ENCODE data around the gene GUCA2B. TPM values are rescaled to one million over a fixed set of nuclear protein-coding genes. Genes with fewer than 3 reads are reported as not detected.

GUCA2B gene
- polyA plus RNA-seq, 6 donors from 2014 or later, result not detected

GRCh38 chr1:42133809-42134526 lies 19.2 kb upstream of the GUCA2B start:
- H3K36me3 Mint-ChIP-seq, result no peaks in the 10 kb centered on the region
- DNase-seq (no peak), ATAC-seq (ENCODE audit: low read depth in 2 of 2) (no peak)
- H3K9me3 Mint-ChIP-seq, result peaks cover 0 to 3% (median 0%) of the 10 kb centered on the region in 7 donors
- no peak overlapping the region for H3K4me3 Mint-ChIP-seq
- H3K4me1 Mint-ChIP-seq, result no peaks in the 10 kb centered on the region
- no peak overlapping the region for H3K27ac Mint-ChIP-seq
- peaks cover 7 to 25% (median 20%) of the 10 kb centered on the region in 3 donors for H3K27me3 Mint-ChIP-seq

DNA sequence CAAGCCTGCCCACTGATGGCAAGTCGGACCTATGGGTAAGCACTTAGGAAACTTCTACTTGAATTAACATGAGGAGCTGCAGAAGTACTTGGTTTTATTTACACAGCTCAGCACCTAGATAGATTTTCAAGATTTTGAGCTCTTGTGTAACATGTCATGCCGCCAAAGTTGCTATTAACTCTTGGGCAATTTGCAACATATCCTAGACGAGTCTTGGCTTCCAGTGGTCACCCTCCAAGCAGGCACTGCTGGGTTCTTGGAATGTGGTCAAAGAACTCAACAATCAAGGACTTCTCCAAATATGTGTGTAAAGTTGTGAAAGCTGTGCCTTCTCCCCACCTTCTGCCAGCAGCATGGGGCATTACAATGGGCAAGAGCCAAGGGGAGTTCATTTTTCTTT lies 17.8 kb upstream of the GUCA2B start:
- H3K27ac Mint-ChIP-seq, result no peak overlapping the region
- ATAC-seq (ENCODE audit: low read depth in 2 of 2) (no peak), DNase-seq (no peak)
- H3K4me3 Mint-ChIP-seq, result no peak overlapping the region
- H3K27me3 Mint-ChIP-seq, result peaks cover 0 to 22% (median 9%) of the 10 kb centered on the region in 3 donors
- no peaks in the 10 kb centered on the region for H3K4me1 Mint-ChIP-seq
- H3K36me3 Mint-ChIP-seq, result no peaks in the 10 kb centered on the region
- peaks cover 0 to 4% (median 0%) of the 10 kb centered on the region in 7 donors for H3K9me3 Mint-ChIP-seq

DNA sequence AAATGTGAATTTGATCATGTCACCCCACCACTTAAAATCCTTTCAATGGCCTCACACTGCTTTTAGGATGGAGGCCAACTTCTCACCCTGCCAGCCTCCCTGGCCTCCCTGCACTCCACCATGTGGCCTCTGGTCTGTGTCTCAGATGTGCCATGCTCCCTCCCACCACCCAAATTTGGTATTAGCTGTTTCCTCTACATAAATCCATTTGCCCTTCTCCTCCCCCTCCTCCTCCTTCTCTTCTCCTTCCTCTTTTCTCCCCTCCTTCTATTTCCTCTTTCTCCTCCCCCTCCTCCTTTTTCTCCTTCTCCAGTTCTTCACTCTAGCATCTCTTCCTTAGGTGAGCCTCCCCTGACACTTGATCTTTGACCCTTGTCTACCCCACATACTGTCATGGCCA lies 16.7 kb upstream of the GUCA2B start:
- H3K27ac Mint-ChIP-seq, result no peak overlapping the region

DNA sequence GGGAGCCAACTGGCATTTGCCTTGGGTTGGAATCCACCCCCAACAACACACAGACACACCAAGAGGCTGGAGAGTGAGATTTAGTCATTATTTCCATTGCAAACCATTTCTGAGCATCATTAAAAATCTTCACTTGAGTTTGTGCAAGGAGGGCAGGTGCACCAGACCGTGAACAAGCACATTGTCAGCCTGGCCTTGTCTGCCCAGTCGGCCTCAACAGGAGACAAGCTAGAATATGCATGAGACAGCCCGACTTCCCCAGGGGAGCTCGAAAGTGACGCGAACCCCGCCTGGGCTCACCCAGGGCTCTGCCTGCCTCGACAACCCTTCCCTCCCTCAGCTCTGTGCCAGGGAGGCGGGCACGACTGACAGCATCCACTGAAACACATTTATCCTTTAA lies 15.4 kb upstream of the GUCA2B start:
- Mint-ChIP-seq H3K9me3 (peaks cover 0 to 4% (median 0%) of the 10 kb centered on the region in 7 donors), H3K4me1 (no peaks in the 10 kb centered on the region), H3K27me3 (peaks cover 4 to 22% (median 17%) of the 10 kb centered on the region in 3 donors), H3K4me3 (no peak overlapping the region), H3K36me3 (no peaks in the 10 kb centered on the region), H3K27ac (no peak overlapping the region)
- ATAC-seq (ENCODE audit: low read depth in 2 of 2), result no peak
- DNase-seq, result no peak

More for the DNA sequence above, 16.7 kb upstream of the GUCA2B start:
- Mint-ChIP-seq H3K27me3 (peaks cover 4 to 22% (median 17%) of the 10 kb centered on the region in 3 donors), H3K9me3 (peaks cover 0 to 4% (median 0%) of the 10 kb centered on the region in 7 donors), H3K36me3 (no peaks in the 10 kb centered on the region), H3K4me3 (no peak overlapping the region), H3K4me1 (no peaks in the 10 kb centered on the region)
- no peak for DNase-seq
- ATAC-seq (ENCODE audit: low read depth in 2 of 2), result no peak

GRCh38 chr1:42138586-42138985 lies 14.6 kb upstream of the GUCA2B start:
- no peak overlapping the region for H3K27ac Mint-ChIP-seq
- H3K4me1 Mint-ChIP-seq, result no peaks in the 10 kb centered on the region
- ATAC-seq (ENCODE audit: low read depth in 2 of 2) (no peak), DNase-seq (no peak)
- no peaks in the 10 kb centered on the region for H3K36me3 Mint-ChIP-seq
- peaks cover 0 to 4% (median 0%) of the 10 kb centered on the region in 7 donors for H3K9me3 Mint-ChIP-seq
- H3K27me3 Mint-ChIP-seq, result peaks cover 9 to 22% (median 17%) of the 10 kb centered on the region in 3 donors
- no peak overlapping the region for H3K4me3 Mint-ChIP-seq

GRCh38 chr1:42139444-42139843 lies 13.8 kb upstream of the GUCA2B start:
- peaks cover 11 to 22% (median 17%) of the 10 kb centered on the region in 3 donors for H3K27me3 Mint-ChIP-seq
- no peak overlapping the region for H3K4me3 Mint-ChIP-seq
- no peaks in the 10 kb centered on the region for H3K36me3 Mint-ChIP-seq
- H3K27ac Mint-ChIP-seq, result no peak overlapping the region
- DNase-seq, result no peak
- ATAC-seq (ENCODE audit: low read depth in 2 of 2), result no peak
- H3K4me1 Mint-ChIP-seq, result no peaks in the 10 kb centered on the region
- peaks cover 0 to 4% (median 0%) of the 10 kb centered on the region in 7 donors for H3K9me3 Mint-ChIP-seq

GRCh38 chr1:42140191-42140590 lies 13.0 kb upstream of the GUCA2B start:
- Mint-ChIP-seq H3K9me3 (peaks cover 0 to 4% (median 0%) of the 10 kb centered on the region in 7 donors), H3K36me3 (no peaks in the 10 kb centered on the region), H3K4me1 (no peaks in the 10 kb centered on the region), H3K4me3 (no peak overlapping the region), H3K27ac (peak overlapping the region in 1 of 6 donors; percentile 20), H3K27me3 (peaks cover 13 to 22% (median 17%) of the 10 kb centered on the region in 3 donors)
- DNase-seq (no peak), ATAC-seq (ENCODE audit: low read depth in 2 of 2) (no peak)

GRCh38 chr1:42141978-42142377 lies 11.2 kb upstream of the GUCA2B start:
- Mint-ChIP-seq H3K4me1 (no peaks in the 10 kb centered on the region), H3K36me3 (no peaks in the 10 kb centered on the region), H3K27me3 (peaks cover 9 to 13% (median 13%) of the 10 kb centered on the region in 3 donors), H3K9me3 (peaks cover 0 to 4% (median 0%) of the 10 kb centered on the region in 7 donors), H3K4me3 (no peak overlapping the region), H3K27ac (no peak overlapping the region)
- no peak for DNase-seq
- ATAC-seq (ENCODE audit: low read depth in 2 of 2), result no peak

- no peak for DNase-seq
Observed at GRCh38 chr1:42142894-42143675, 10.1 kb upstream of the GUCA2B start.

DNA sequence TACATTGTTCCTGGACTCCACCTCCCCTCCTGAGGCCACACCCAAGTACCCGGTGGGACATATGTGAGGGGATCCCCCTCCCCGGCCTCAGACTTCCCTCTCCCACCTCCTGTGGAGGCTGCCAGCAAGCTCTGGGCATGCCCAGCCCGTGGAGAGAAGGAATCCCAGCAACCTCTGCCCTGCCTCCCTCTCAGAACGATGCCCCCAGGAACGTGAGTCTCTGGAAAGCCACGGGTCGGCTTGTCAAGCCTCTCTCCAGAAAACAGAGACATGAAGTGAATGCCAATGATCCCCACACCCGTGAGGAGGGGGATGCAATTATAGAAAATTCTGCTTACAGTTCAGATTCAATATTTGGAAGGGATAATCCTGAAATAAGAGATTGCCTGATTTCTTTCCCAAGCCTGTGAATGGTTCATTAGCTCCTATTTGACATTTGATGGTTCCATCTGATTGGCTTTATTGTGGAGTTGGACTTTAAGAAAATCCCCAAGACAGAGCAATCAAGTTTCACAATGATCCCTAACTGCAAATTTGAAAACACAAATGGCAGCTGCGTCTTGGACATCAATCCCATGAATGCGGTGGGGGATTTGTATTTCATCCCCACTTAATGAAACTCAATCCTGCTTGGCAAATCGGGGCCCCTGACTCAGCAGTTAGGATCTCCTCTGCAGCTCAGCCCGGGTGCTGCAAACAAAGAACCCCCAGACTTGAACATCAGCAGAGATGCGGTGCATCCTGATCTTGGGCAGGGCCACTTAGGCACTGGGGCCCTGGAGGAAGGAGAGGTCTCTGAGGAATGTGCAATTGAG lies 9.1 kb upstream of the GUCA2B start:
- DNase-seq (no peak), ATAC-seq (ENCODE audit: low read depth in 2 of 2) (no peak)
- Mint-ChIP-seq H3K36me3 (no peaks in the 10 kb centered on the region), H3K4me3 (no peak overlapping the region), H3K27ac (no peak overlapping the region), H3K4me1 (no peaks in the 10 kb centered on the region), H3K27me3 (peaks cover 5 to 13% (median 9%) of the 10 kb centered on the region in 3 donors), H3K9me3 (no peaks in the 10 kb centered on the region)

More at GRCh38 chr1:42142894-42143675, 10.1 kb upstream of the GUCA2B start:
- Mint-ChIP-seq H3K27ac (no peak overlapping the region), H3K27me3 (peaks cover 9 to 13% (median 13%) of the 10 kb centered on the region in 3 donors), H3K4me1 (no peaks in the 10 kb centered on the region), H3K9me3 (peaks cover 0 to 4% (median 0%) of the 10 kb centered on the region in 7 donors), H3K36me3 (no peaks in the 10 kb centered on the region), H3K4me3 (no peak overlapping the region)
- no peak for ATAC-seq (ENCODE audit: low read depth in 2 of 2)

DNA sequence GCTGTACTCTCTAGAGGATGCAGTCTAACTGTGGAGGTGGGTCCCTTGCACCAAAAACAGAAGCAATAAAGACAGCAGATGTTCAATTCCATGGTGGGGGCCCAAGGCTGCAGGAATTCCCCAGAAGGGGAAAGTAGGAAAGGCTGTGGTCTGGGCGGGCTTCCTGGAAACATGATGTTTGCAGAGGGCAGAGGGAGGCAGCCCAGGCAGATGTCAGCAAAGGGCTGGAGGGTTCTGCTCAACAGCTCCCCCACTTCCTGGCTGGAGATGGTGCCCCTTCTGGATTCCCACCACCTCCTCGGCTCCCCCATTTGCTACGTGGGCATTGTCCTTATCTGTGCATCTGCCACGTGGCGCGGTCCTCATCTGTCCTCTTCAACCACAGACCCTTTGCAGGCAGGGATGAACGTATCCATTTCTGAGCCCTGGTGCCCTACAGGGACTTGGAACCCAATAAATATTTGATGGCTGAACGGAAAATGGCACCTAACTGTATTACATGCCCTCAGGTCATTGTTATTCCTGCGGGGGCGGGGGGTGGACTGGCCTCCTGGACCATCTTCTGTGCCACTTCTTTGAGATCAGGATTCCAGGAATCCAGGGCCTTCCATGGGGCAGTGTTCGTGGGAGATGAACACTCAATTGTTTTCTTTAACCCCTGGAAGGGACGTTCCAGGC lies 8.4 kb upstream of the GUCA2B start:
- H3K4me3 Mint-ChIP-seq, result peak overlapping the region in 1 of 8 donors; percentile 42

GRCh38 chr1:42145389-42145716 lies 7.9 kb upstream of the GUCA2B start:
- H3K27me3 Mint-ChIP-seq, result peaks cover 8 to 23% (median 8%) of the 10 kb centered on the region in 3 donors
- H3K27ac Mint-ChIP-seq, result no peak overlapping the region
- no peaks in the 10 kb centered on the region for H3K4me1 Mint-ChIP-seq
- no peak for ATAC-seq (ENCODE audit: low read depth in 2 of 2)
- no peaks in the 10 kb centered on the region for H3K36me3 Mint-ChIP-seq
- H3K4me3 Mint-ChIP-seq, result no peak overlapping the region
- no peaks in the 10 kb centered on the region for H3K9me3 Mint-ChIP-seq
- no peak for DNase-seq

More for the DNA sequence above, 8.4 kb upstream of the GUCA2B start:
- Mint-ChIP-seq H3K36me3 (no peaks in the 10 kb centered on the region), H3K27me3 (peaks cover 2 to 18% (median 9%) of the 10 kb centered on the region in 3 donors), H3K27ac (no peak overlapping the region), H3K9me3 (no peaks in the 10 kb centered on the region), H3K4me1 (no peaks in the 10 kb centered on the region)
- ATAC-seq (ENCODE audit: low read depth in 2 of 2), result no peak
- DNase-seq, result no peak
